Keratinocyte (primary cell): Measurements from ENCODE around the gene SPEF1. TPM values are rescaled to one million over a fixed set of nuclear protein-coding genes. Genes with fewer than 3 reads are reported as not detected.

ENCODE experiments used
- DNase-seq: peaks from one replicate; pipeline ENCODE4 v3.0.0-alpha.2; 2011; ENCODE audit warnings: low read depth, missing footprints, low spot score
- FAIRE-seq: peaks from 2 replicates; lab custom pipeline; 2011; peaks lifted over from hg19 to GRCh38; lab: Jason Lieb, UNC
- H2AFZ ChIP-seq: 2 replicates; pipeline ENCODE4 v1.6.0; 2012; ENCODE audit warnings: low read length, control low read depth, inconsistent platforms; ENCODE audit not compliant: control insufficient read depth
- H3K27ac ChIP-seq: 2 replicates; pipeline ENCODE4 v1.5.1; 2011; ENCODE audit warnings: low read length; ENCODE audit not compliant: control insufficient read depth, insufficient read depth
- H3K27me3 ChIP-seq: 3 replicates; pipeline ENCODE4 v1.6.0; 2011; ENCODE audit warnings: low read length; ENCODE audit not compliant: control insufficient read depth, insufficient read depth; ENCODE audit errors: extremely low read depth
- H3K36me3 ChIP-seq, 2 experiments: 2 replicates in 1 of 2; 3 replicates in 1 of 2; pipeline ENCODE4 v1.5.1; 2011; ENCODE audit warnings: low read length in 2 of 2, mild to moderate bottlenecking in 1 of 2; ENCODE audit not compliant: control insufficient read depth in 2 of 2, insufficient read depth in 2 of 2; ENCODE audit errors: extremely low read depth in 1 of 2
- H3K4me1 ChIP-seq: 3 replicates; pipeline ENCODE4 v1.5.1; 2011; ENCODE audit warnings: low read length; ENCODE audit not compliant: control insufficient read depth, insufficient read depth; ENCODE audit errors: extremely low read depth
- H3K4me2 ChIP-seq: 3 replicates; pipeline ENCODE4 v1.6.0; 2011; ENCODE audit warnings: low read depth, low read length; ENCODE audit not compliant: control insufficient read depth, insufficient read depth; ENCODE audit errors: extremely low read depth
- H3K4me3 ChIP-seq, 3 experiments: fragments of 200-600 bp in 1 of 3; sonication (generic) in 1 of 3; 2 replicates in 2 of 3; 3 replicates in 1 of 3; pipeline ENCODE4 v1.5.1; 2011 to 2016; ENCODE audit warnings: low read length in 3 of 3, mild to moderate bottlenecking in 3 of 3, control low read depth in 2 of 3, inconsistent platforms in 1 of 3, low read depth in 1 of 3, mixed read lengths in 1 of 3, mixed run types in 1 of 3, moderate library complexity in 1 of 3; ENCODE audit not compliant: control insufficient read depth in 2 of 3, insufficient read depth in 2 of 3; ENCODE audit errors: extremely low read depth in 1 of 3
- H3K79me2 ChIP-seq: 2 replicates; pipeline ENCODE4 v1.6.0; 2012; ENCODE audit warnings: low read length; ENCODE audit not compliant: control insufficient read depth, insufficient read depth
- H3K9ac ChIP-seq: 3 replicates; pipeline ENCODE4 v1.6.0; 2011; ENCODE audit warnings: low read length; ENCODE audit not compliant: control insufficient read depth, insufficient read depth; ENCODE audit errors: extremely low read depth
- H3K9me1 ChIP-seq: 3 replicates; pipeline ENCODE4 v1.6.0; 2011; ENCODE audit warnings: low read length; ENCODE audit not compliant: control insufficient read depth, insufficient read depth; ENCODE audit errors: extremely low read depth
- H3K9me3 ChIP-seq: 2 replicates; pipeline ENCODE4 v1.5.1; 2012; ENCODE audit warnings: low read depth, low read length; ENCODE audit not compliant: control insufficient read depth
- H4K20me1 ChIP-seq: 3 replicates; pipeline ENCODE4 v1.6.0; 2011; ENCODE audit warnings: low read length; ENCODE audit not compliant: control insufficient read depth, insufficient read depth; ENCODE audit errors: extremely low read depth
- CTCF ChIP-seq, 3 experiments: IDR thresholded peaks in 1 of 3; conservative IDR thresholded peaks in 1 of 3; optimal IDR thresholded peaks in 1 of 3; 2 replicates in 2 of 3; 3 replicates in 1 of 3; pipeline versions ENCODE3 to v1.5.1; 2011; ENCODE audit warnings: low read length in 3 of 3, mild to moderate bottlenecking in 3 of 3, moderate library complexity in 2 of 3, control low read depth in 1 of 3, inconsistent platforms in 1 of 3; ENCODE audit not compliant: insufficient read depth in 2 of 3; ENCODE audit errors: extremely low read depth in 1 of 3
- EZH2 ChIP-seq: IDR thresholded peaks from one replicate; pipeline ENCODE4 v1.6.1; 2012; ENCODE audit warnings: inconsistent platforms, mild to moderate bottlenecking, low read length, moderate library complexity
- dilution Hi-C: fragments of 300-500 bp; cut with MboI; formaldehyde crosslinking; loops from one replicate; pipeline ENCODE4 v1.7.0; 2020; ENCODE audit warnings: low sequenced_read_pairs; ENCODE audit not compliant: extremely low pct_ligation_motif_present
- polyA plus RNA-seq, 5 experiments: library from polyadenylated mRNA; depleted of rRNA in 3 of 5; stranded (reverse) in 3 of 5; stranded (forward) in 1 of 5; unstranded in 1 of 5; fragments of >200 nt; gene quantifications; 1 replicate in 1 of 5; 2 replicates in 3 of 5; 3 replicates in 1 of 5; pipeline versions ENCODE4 v1.2.1 to v1.2.3, GENCODE V29; 2011 to 2012; ENCODE audit warnings: missing spikeins in 2 of 5, low read depth in 1 of 5, low replicate concordance in 1 of 5

Gene SPEF1
- polyA plus RNA-seq, 1 donor (not counting 4 experiments of a cell fraction or from before 2014, with no cell fraction given) = 0.07 TPM

GRCh38 chr20:3745686-3746173, 35.5 kb downstream of the SPEF1 start:
- H3K4me1 ChIP-seq = peaks cover 12% of the 10 kb centered on the region
- no peak overlapping the region for H3K27ac ChIP-seq
- H3K79me2 ChIP-seq = no peaks in the 10 kb centered on the region
- H3K4me3 ChIP-seq = no peak overlapping the region
- DNase-seq (no peak), FAIRE-seq (no peak)
- dilution Hi-C loops = no loop called here
- H4K20me1 ChIP-seq = no peaks in the 10 kb centered on the region
- H3K36me3 ChIP-seq = no peaks in the 10 kb centered on the region
- TF ChIP-seq CTCF (optimal IDR thresholded peaks at IDR 0.05 in 1 of 3, IDR thresholded peaks at IDR 0.05 in 1 of 3, conservative IDR thresholded peaks at IDR 0.05 in 1 of 3; ENCODE audit: extremely low read depth in 1 of 3, insufficient read depth in 2 of 3, low read length in 3 of 3) (no peak), EZH2 (no peak)
- H2AFZ ChIP-seq = no peak overlapping the region
- no peaks in the 10 kb centered on the region for H3K9me3 ChIP-seq
- H3K4me2 ChIP-seq = no peak overlapping the region
- H3K27me3 ChIP-seq = peaks cover 36% of the 10 kb centered on the region
- H3K9ac ChIP-seq = no peak overlapping the region
- no peaks in the 10 kb centered on the region for H3K9me1 ChIP-seq

- TF ChIP-seq EZH2 (no peak), CTCF (optimal IDR thresholded peaks at IDR 0.05 in 1 of 3, IDR thresholded peaks at IDR 0.05 in 1 of 3, conservative IDR thresholded peaks at IDR 0.05 in 1 of 3; ENCODE audit: extremely low read depth in 1 of 3, insufficient read depth in 2 of 3, low read length in 3 of 3) (peak in 1 of 3 experiments; percentile 28)
- peak; percentile 71 for DNase-seq
- H3K79me2 ChIP-seq = no peaks in the 10 kb centered on the region
- H3K9me3 ChIP-seq = no peaks in the 10 kb centered on the region
- no peaks in the 10 kb centered on the region for H3K36me3 ChIP-seq
- peak; percentile 17 for FAIRE-seq
- dilution Hi-C loops = no loop called here
- H3K4me3 ChIP-seq = peak overlapping the region in 1 of 3 experiments; percentile 1
- peak overlapping the region; percentile 59 for H3K4me2 ChIP-seq
- H3K9ac ChIP-seq = no peak overlapping the region
- no peak overlapping the region for H3K27ac ChIP-seq
- H2AFZ ChIP-seq = peak overlapping the region; percentile 23
- H3K4me1 ChIP-seq = peaks cover 8% of the 10 kb centered on the region
- no peaks in the 10 kb centered on the region for H4K20me1 ChIP-seq
- H3K27me3 ChIP-seq = peaks cover 29% of the 10 kb centered on the region
- no peaks in the 10 kb centered on the region for H3K9me1 ChIP-seq
Measured at GRCh38 chr20:3744806-3745685, 36.2 kb downstream of the SPEF1 start.
